Body of pancreas (tissue), 4 donors: ENCODE measurements around the gene STAT5B. TPM values are rescaled to one million over a fixed set of nuclear protein-coding genes. Genes with fewer than 3 reads are reported as not detected.
"Not testable (repeated sequence)": the region's sequence is repeated elsewhere in the genome, so short reads cannot be mapped to it uniquely, and the experiment has no call there.

Experiments
- ATAC-seq: fragments of 150-250 bp; one replicate; pipeline ENCODE4 v1.9.1; 2016
- DNase-seq, 4 donors: peaks; one replicate each; pipeline ENCODE4 v3.0.0-alpha.2; 2019
- H3K27ac ChIP-seq, 4 donors: fragments of 200-600 bp; sonication (generic); 1 replicate in 3 of 4; 2 replicates in 1 of 4; pipeline versions ENCODE4 v1.5.1 to v1.6.1; 2016 to 2019; ENCODE audit warnings: mild to moderate bottlenecking in 1 of 4, mixed read lengths in 1 of 4, moderate library complexity in 1 of 4
- H3K27me3 ChIP-seq, 2 donors: fragments of 200-600 bp; sonication (generic); one replicate each; pipeline ENCODE4 v1.6.0; 2016; ENCODE audit warnings: mild to moderate bottlenecking in 1 of 2
- H3K36me3 ChIP-seq, 2 donors: fragments of 200-600 bp; sonication (generic); replicated peaks in 1 of 2; 2 replicates each; pipeline ENCODE4 v1.5.1; 2016; ENCODE audit warnings: low read depth in 2 of 2; ENCODE audit not compliant: insufficient read depth in 1 of 2
- H3K4me1 ChIP-seq: fragments of 200-600 bp; sonication (generic); one replicate; pipeline ENCODE4 v1.6.0; 2016
- H3K4me3 ChIP-seq, 2 donors: fragments of 200-600 bp; sonication (generic); 1 replicate in 1 of 2; 2 replicates in 1 of 2; pipeline ENCODE4 v1.5.1; 2016 to 2019
- H3K9me3 ChIP-seq, 3 donors: fragments of 200-600 bp; sonication (generic); 1 replicate in 2 of 3; 2 replicates in 1 of 3; pipeline ENCODE4 v1.5.1; 2016
- POLR2A ChIP-seq, 3 donors: fragments of 450-650 bp; IDR thresholded peaks; one replicate each; pipeline ENCODE4 v1.6.1; 2016; ENCODE audit warnings: antibody characterized with exemption in 3 of 3, mild to moderate bottlenecking in 2 of 3
- WGBS, 2 donors: methylation state at CpG; one replicate each; pipeline ENCODE4 v1.1.5; 2017; 5-methylcytosine and 5-hydroxymethylcytosine counted together
- intact Hi-C: fragments of 100-400 bp; cut with DNase I; formaldehyde crosslinking; loops from one replicate; pipeline ENCODE4 v1.15.1; 2023
- total RNA-seq, 2 donors: library from RNA; depleted of rRNA; stranded (reverse); fragments of >200 nt; gene quantifications; one replicate each; pipeline ENCODE4 v1.1.0, GENCODE V29; 2016
- TF ChIP-seq, protein P1 (sequence below), 7 experiments: fragments of 450-650 bp in 4 of 7; fragments of 200-600 bp in 3 of 7; sonication (generic) in 3 of 7; IDR thresholded peaks; one replicate each; pipeline ENCODE4 v1.5.1; 2016 to 2019; ENCODE audit warnings: antibody characterized with exemption in 7 of 7

The STAT5B gene
- total RNA-seq, 2 donors from 2014 or later = 35.3 TPM

DNA sequence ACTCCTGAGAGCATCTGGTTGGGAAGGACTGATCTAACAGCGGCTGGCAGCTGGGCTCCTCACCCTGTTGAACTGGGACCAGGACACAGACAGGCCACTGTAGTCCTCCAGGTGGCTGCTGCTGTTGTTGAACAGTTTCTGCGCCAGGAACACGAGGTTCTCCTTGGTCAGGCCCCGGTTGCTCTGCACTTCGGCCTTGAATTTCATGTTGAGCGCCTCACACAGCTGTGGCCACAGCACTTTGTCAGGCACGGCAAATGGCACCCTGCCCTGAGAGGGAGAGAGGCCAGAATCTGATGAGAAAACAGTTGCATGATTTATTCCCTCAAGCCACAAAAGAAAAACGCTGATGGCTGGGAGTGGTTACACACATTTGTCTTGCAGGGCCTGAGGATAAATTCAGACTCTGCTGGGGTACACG lies 64.3 kb downstream of the STAT5B start:
- H3K9me3 ChIP-seq, intact Hi-C loops, H3K4me3 ChIP-seq, H3K27me3 ChIP-seq, H3K36me3 ChIP-seq: not testable (repeated sequence)
- 24 to 37% methylated on average over 3 to 8 of the region's 9 CpGs for WGBS, 2 donors
- ATAC-seq = peak; percentile 97
- TF ChIP-seq, protein P1, sequence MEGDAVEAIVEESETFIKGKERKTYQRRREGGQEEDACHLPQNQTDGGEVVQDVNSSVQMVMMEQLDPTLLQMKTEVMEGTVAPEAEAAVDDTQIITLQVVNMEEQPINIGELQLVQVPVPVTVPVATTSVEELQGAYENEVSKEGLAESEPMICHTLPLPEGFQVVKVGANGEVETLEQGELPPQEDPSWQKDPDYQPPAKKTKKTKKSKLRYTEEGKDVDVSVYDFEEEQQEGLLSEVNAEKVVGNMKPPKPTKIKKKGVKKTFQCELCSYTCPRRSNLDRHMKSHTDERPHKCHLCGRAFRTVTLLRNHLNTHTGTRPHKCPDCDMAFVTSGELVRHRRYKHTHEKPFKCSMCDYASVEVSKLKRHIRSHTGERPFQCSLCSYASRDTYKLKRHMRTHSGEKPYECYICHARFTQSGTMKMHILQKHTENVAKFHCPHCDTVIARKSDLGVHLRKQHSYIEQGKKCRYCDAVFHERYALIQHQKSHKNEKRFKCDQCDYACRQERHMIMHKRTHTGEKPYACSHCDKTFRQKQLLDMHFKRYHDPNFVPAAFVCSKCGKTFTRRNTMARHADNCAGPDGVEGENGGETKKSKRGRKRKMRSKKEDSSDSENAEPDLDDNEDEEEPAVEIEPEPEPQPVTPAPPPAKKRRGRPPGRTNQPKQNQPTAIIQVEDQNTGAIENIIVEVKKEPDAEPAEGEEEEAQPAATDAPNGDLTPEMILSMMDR (IDR thresholded peaks at IDR 0.05) = peak in 2 of 7 experiments; percentile 24 to 26
- peak in 1 of 3 donors; percentile 35 for TF ChIP-seq POLR2A (IDR thresholded peaks at IDR 0.05)
- Histone ChIP-seq H3K27ac (peak overlapping the region; percentile 46 to 78 (median 68)), H3K4me1 (peaks cover 28% of the 10 kb centered on the region)
- DNase-seq = peak; percentile 85 to 92 (median 90)

DNA sequence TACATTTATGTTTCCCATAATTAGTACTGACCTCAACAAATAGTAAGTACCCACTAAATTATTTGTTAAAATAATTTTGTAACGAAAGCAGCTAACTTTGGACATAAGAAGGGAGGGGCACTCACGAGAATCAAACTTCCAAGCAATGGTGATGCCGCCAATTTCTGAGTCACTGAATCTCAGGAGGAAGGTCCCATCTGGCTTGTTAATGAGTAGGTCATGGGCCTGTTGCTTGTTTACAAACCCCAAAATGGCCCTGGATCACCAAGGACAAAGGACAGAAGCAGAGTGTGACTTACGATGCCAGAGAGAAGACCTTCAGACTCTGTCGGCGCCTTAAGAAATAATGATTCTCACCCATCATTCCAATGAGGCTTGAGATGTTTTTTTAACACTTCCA lies 66.1 kb downstream of the STAT5B start:
- ATAC-seq (no peak), DNase-seq (no peak)
- no peak overlapping the region for H3K4me3 ChIP-seq
- peaks cover 6 to 7% of the 10 kb centered on the region in 2 donors for H3K36me3 ChIP-seq
- peak overlapping the region in 2 of 4 donors; percentile 44 to 78 for H3K27ac ChIP-seq
- H3K9me3 ChIP-seq = no peaks in the 10 kb centered on the region
- no peaks in the 10 kb centered on the region for H3K27me3 ChIP-seq
- peaks cover 28% of the 10 kb centered on the region for H3K4me1 ChIP-seq
- WGBS, 2 donors = 91 to 92% methylated on average over 6 of the region's 6 CpGs
- TF ChIP-seq, protein P1 (IDR thresholded peaks at IDR 0.05) = no peak
- TF ChIP-seq POLR2A (IDR thresholded peaks at IDR 0.05) = no peak
- intact Hi-C loops = no loop called here

DNA sequence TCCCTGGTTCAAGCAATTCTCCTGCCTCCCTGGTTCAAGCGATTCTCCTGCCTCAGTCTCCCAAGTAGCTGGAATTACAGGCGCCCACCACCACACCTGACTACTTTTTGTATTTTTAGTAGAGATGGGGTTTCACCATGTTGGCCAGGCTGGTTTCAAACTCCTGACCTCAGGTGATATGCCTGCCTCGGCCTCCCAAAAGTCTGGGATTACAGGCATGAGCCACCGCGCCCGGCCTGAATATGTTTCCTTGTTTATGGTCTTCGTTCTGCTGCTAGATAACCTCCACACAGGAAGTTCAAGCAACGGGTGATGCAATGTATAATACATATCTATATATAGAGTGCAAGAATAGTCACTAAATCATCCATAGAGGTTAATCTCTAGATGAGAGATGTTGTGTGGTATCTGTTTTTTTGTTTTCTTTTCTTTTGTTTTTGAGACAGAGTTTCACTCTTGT lies 70.0 kb downstream of the STAT5B start:
- ATAC-seq, H3K27ac ChIP-seq, DNase-seq, H3K27me3 ChIP-seq, H3K36me3 ChIP-seq, intact Hi-C loops, H3K4me3 ChIP-seq, H3K9me3 ChIP-seq: not testable (repeated sequence)
- WGBS, 2 donors = 74 to 94% methylated on average over 8 of the region's 8 CpGs
- peaks cover 18% of the 10 kb centered on the region for H3K4me1 ChIP-seq

DNA sequence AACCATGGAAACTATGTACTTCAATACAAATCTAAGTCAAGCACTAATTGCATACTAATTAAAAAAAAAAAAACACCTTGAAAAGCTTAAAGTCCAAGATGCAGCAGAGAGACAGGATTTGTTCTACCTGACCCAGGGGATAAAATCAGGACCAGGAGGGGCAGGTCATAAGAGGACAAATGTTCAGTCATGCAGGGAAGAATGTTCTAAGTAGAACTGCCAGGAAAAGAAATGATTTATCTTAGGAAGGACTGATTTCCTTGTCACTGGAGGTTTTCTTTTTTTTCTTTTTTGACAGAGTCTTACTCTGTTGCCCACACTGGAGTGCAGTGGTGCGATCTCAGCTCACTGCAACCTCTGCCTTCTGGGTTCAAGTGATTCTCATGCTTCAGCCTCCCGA lies 72.8 kb downstream of the STAT5B start:
- no peaks in the 10 kb centered on the region for H3K9me3 ChIP-seq
- intact Hi-C loops = no loop called here
- ATAC-seq = no peak
- TF ChIP-seq POLR2A (IDR thresholded peaks at IDR 0.05) = no peak
- TF ChIP-seq, protein P1 (IDR thresholded peaks at IDR 0.05) = no peak
- no peak overlapping the region for H3K27ac ChIP-seq
- peaks cover 20% of the 10 kb centered on the region for H3K4me1 ChIP-seq
- no peak for DNase-seq
- 97 to 100% methylated on average over 2 of the region's 2 CpGs for WGBS, 2 donors
- no peak overlapping the region for H3K4me3 ChIP-seq
- no peaks in the 10 kb centered on the region for H3K27me3 ChIP-seq
- peaks cover 0 to 4% of the 10 kb centered on the region in 2 donors for H3K36me3 ChIP-seq

DNA sequence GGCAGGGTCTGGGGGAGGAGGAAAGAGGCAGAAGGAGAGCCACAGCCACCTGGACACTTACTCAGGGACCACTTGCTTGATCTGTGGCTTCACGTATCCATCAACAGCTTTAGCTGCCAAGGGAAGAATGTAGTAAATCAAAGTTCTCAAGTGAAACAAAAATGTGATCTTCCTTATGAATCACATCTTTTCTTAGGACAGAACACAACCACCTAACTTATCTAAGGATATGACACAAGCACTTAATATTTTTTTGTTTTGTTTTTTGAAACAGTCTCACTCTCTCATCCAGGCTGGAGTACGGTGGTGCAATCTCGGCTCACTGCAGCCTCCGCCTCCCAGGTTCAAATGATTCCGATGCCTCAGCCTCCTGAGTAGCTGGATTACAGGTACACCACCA lies 73.5 kb downstream of the STAT5B start:
- H3K27me3 ChIP-seq = no peaks in the 10 kb centered on the region
- H3K9me3 ChIP-seq = no peaks in the 10 kb centered on the region
- ATAC-seq (no peak), DNase-seq (no peak)
- H3K27ac ChIP-seq = peak overlapping the region in 1 of 4 donors; percentile 26
- peaks cover 0 to 4% of the 10 kb centered on the region in 2 donors for H3K36me3 ChIP-seq
- no peak overlapping the region for H3K4me3 ChIP-seq
- intact Hi-C loops = no loop called here
- H3K4me1 ChIP-seq = peaks cover 20% of the 10 kb centered on the region
- TF ChIP-seq, protein P1 (IDR thresholded peaks at IDR 0.05) = no peak
- no peak for TF ChIP-seq POLR2A (IDR thresholded peaks at IDR 0.05)
- WGBS, 2 donors = 97% methylated on average over 5 of the region's 5 CpGs
